GM23338 (cell line): ENCODE results near the gene LCE3E. TPM values are rescaled to one million over a fixed set of nuclear protein-coding genes. Genes with fewer than 3 reads are reported as not detected.

Experiments
- ATAC-seq: fragments of 200-7000 bp; cut with Tn5 transposase; 3 replicates; pipeline ENCODE4 v1.9.1; 2020
- DNase-seq: peaks from one replicate; pipeline ENCODE4 v3.0.0-alpha.2; 2015; ENCODE audit warnings: low spot score
- H2AFZ ChIP-seq: fragments of 200-600 bp; sonication (generic); 2 replicates; pipeline ENCODE4 v1.8.0; 2016; ENCODE audit warnings: antibody characterized with exemption, mild to moderate bottlenecking, moderate library complexity
- H3F3A ChIP-seq: fragments of 200-600 bp; sonication (generic); replicated peaks from 2 replicates; pipeline ENCODE4 v1.8.0; 2017; ENCODE audit warnings: antibody characterized with exemption, mixed run types, low read depth
- H3K27ac ChIP-seq: fragments of 200-600 bp; sonication (generic); 2 replicates; pipeline ENCODE4 v1.6.1; 2016; ENCODE audit warnings: low read depth
- H3K27me3 ChIP-seq: fragments of 200-600 bp; sonication (generic); 2 replicates; pipeline ENCODE4 v1.8.0; 2016; ENCODE audit warnings: mild to moderate bottlenecking, mixed run types, moderate library complexity; ENCODE audit not compliant: insufficient read depth
- H3K36me3 ChIP-seq: fragments of 200-600 bp; sonication (generic); 2 replicates; pipeline ENCODE4 v1.8.0; 2016; ENCODE audit warnings: mild to moderate bottlenecking; ENCODE audit not compliant: insufficient read depth
- H3K4me1 ChIP-seq: fragments of 200-600 bp; sonication (generic); 2 replicates; pipeline ENCODE4 v1.8.0; 2016; ENCODE audit warnings: mild to moderate bottlenecking, moderate library complexity; ENCODE audit not compliant: insufficient read depth
- H3K4me2 ChIP-seq: fragments of 200-600 bp; sonication (generic); 2 replicates; pipeline ENCODE4 v1.7.1; 2017; ENCODE audit warnings: mixed run types
- H3K4me3 ChIP-seq: fragments of 200-600 bp; sonication (generic); 2 replicates; pipeline ENCODE4 v1.6.1; 2016; ENCODE audit warnings: mixed run types
- H3K79me2 ChIP-seq: fragments of 200-600 bp; sonication (generic); replicated peaks from 2 replicates; pipeline ENCODE4 v1.8.0; 2017; ENCODE audit warnings: mild to moderate bottlenecking; ENCODE audit not compliant: insufficient read depth
- H3K9me2 ChIP-seq: fragments of 200-600 bp; sonication (generic); 2 replicates; pipeline ENCODE4 v1.8.0; 2017; ENCODE audit not compliant: insufficient read depth
- H4K20me1 ChIP-seq: fragments of 200-600 bp; sonication (generic); replicated peaks from 2 replicates; pipeline ENCODE4 v1.8.0; 2017; ENCODE audit warnings: mild to moderate bottlenecking; ENCODE audit not compliant: insufficient read depth
- H3K27ac Mint-ChIP-seq: 2 replicates; pipeline ENCODE4 v1.8.0; 2020; ENCODE audit warnings: inconsistent platforms, mild to moderate bottlenecking, moderate library complexity, mixed read lengths
- H3K27me3 Mint-ChIP-seq: 3 replicates; pipeline ENCODE4 v1.8.0; 2022; ENCODE audit warnings: low read depth, mild to moderate bottlenecking, moderate library complexity, mixed read lengths, inconsistent platforms; ENCODE audit not compliant: insufficient read depth, poor library complexity
- H3K36me3 Mint-ChIP-seq: 3 replicates; pipeline ENCODE4 v1.8.0; 2021; ENCODE audit warnings: low read depth, mild to moderate bottlenecking, inconsistent platforms, moderate library complexity, mixed read lengths
- H3K4me1 Mint-ChIP-seq: 3 replicates; pipeline ENCODE4 v1.8.0; 2020; ENCODE audit warnings: mild to moderate bottlenecking, inconsistent platforms, mixed read lengths
- H3K4me3 Mint-ChIP-seq: 3 replicates; pipeline ENCODE4 v1.8.0; 2021; ENCODE audit warnings: moderate library complexity, mild to moderate bottlenecking, inconsistent platforms, mixed read lengths
- H3K9me3 Mint-ChIP-seq: 3 replicates; pipeline ENCODE4 v1.8.0; 2020; ENCODE audit warnings: moderate library complexity, mild to moderate bottlenecking, inconsistent platforms, mixed read lengths
- CREB1 ChIP-seq: fragments of 250-450 bp; sonication (Bioruptor Pico); IDR thresholded peaks from 2 replicates; pipeline ENCODE4 v1.5.0; 2020; ENCODE audit warnings: low read depth, mild to moderate bottlenecking, moderate library complexity
- CTCF ChIP-seq, 2 experiments: fragments of 200-600 bp in 1 of 2; sonication (generic) in 1 of 2; conservative IDR thresholded peaks; 2 replicates each; pipeline versions ENCODE4 v1.5.1 to v1.6.1; 2016 to 2017; ENCODE audit warnings: antibody characterized with exemption in 2 of 2, low read depth in 2 of 2, mild to moderate bottlenecking in 2 of 2, moderate library complexity in 1 of 2
- ETS1 ChIP-seq: IDR thresholded peaks from 2 replicates; pipeline ENCODE4 v1.6.1; 2016; ENCODE audit warnings: antibody characterized with exemption
- EZH2 ChIP-seq: fragments of 200-600 bp; sonication (generic); IDR thresholded peaks from one replicate; pipeline ENCODE4 v1.8.0; 2017; ENCODE audit warnings: antibody characterized with exemption, mild to moderate bottlenecking, low read depth; ENCODE audit not compliant: unreplicated experiment
- EZH2phosphoT487 ChIP-seq: fragments of 200-600 bp; sonication (generic); IDR thresholded peaks from one replicate; pipeline ENCODE4 v1.8.1; 2018; ENCODE audit warnings: antibody characterized with exemption; ENCODE audit not compliant: unreplicated experiment
- JUNB ChIP-seq: IDR thresholded peaks from one replicate; pipeline ENCODE4 v1.6.1; 2016; ENCODE audit warnings: antibody characterized with exemption; ENCODE audit not compliant: unreplicated experiment
- NANOG ChIP-seq: IDR thresholded peaks from 2 replicates; pipeline ENCODE4 v1.6.1; 2016; ENCODE audit warnings: antibody characterized with exemption, borderline replicate concordance
- POLR2AphosphoS5 ChIP-seq: IDR thresholded peaks from 2 replicates; pipeline ENCODE4 v1.6.1; 2016; ENCODE audit warnings: antibody characterized with exemption, low read depth
- STAT1 ChIP-seq: IDR thresholded peaks from one replicate; pipeline ENCODE4 v1.6.1; 2016; ENCODE audit warnings: antibody characterized with exemption; ENCODE audit not compliant: unreplicated experiment
- ZNF114 ChIP-seq: fragments of 250-450 bp; sonication (Bioruptor Pico); IDR thresholded peaks from 2 replicates; pipeline ENCODE4 v1.5.0; 2020; ENCODE audit warnings: mild to moderate bottlenecking, moderate library complexity
- ZNF331 ChIP-seq: fragments of 250-450 bp; sonication (Bioruptor Pico); IDR thresholded peaks from 2 replicates; pipeline ENCODE4 v1.5.0; 2020; ENCODE audit warnings: low read depth, mild to moderate bottlenecking, moderate library complexity
- ZNF462 ChIP-seq: fragments of 250-450 bp; sonication (Bioruptor Pico); IDR thresholded peaks from 2 replicates; pipeline ENCODE4 v1.5.0; 2020; ENCODE audit warnings: mild to moderate bottlenecking, moderate library complexity
- polyA plus RNA-seq: library from polyadenylated mRNA; unstranded; fragments of >200 nt; fragmentation: Nextera tagmentation; extraction: Ambion mirVana; gene quantifications from 2 replicates; pipeline ENCODE4 v1.2.1, GENCODE V29; 2016
- total RNA-seq: library from RNA; depleted of rRNA; stranded (reverse); fragments of >200 nt; shearing (Covaris generic); gene quantifications from 2 replicates; pipeline ENCODE4 v1.2.3, GENCODE V29; 2014

The LCE3E gene
- total and polyA plus RNA-seq, 2 experiments from 2014 or later, result not detected

- peaks cover 5% of the 10 kb centered on the region; the same call in 1 of the 3 replicates for H3K9me3 Mint-ChIP-seq
- Histone ChIP-seq H3F3A (no peaks in the 10 kb centered on the region), H3K4me3 (no peak overlapping the region), H3K79me2 (no peaks in the 10 kb centered on the region), H3K36me3 (0 out of 2 replicates have a peak, but pooled peaks cover 5% of the 10 kb centered on the region), H3K4me1 (peaks cover 3% of the 10 kb centered on the region; the same call in 1 of the 2 replicates), H2AFZ (no peak overlapping the region), H3K27me3 (peaks cover 21% of the 10 kb centered on the region), H3K27ac (no peak overlapping the region), H3K4me2 (no peak overlapping the region), H4K20me1 (no peaks in the 10 kb centered on the region), H3K9me2 (0 out of 2 replicates have a peak, but pooled peaks cover 4% of the 10 kb centered on the region)
- no peak for TF ChIP-seq CREB1
- TF ChIP-seq EZH2, result no peak
- no peak for TF ChIP-seq ZNF114 (CRISPR knock-in tag)
- no peak for TF ChIP-seq ETS1
- no peak for TF ChIP-seq ZNF331 (CRISPR knock-in tag)
- no peak for TF ChIP-seq JUNB
- no peak for TF ChIP-seq POLR2AphosphoS5
- no peak for TF ChIP-seq EZH2phosphoT487
- no peak for TF ChIP-seq STAT1
- no peak for TF ChIP-seq ZNF462 (CRISPR knock-in tag)
- no peak for TF ChIP-seq CTCF (conservative IDR thresholded peaks at IDR 0.05; ENCODE audit: low read depth in 2 of 2)
- no peak for TF ChIP-seq NANOG
- H3K27me3 Mint-ChIP-seq, result peaks cover 14% of the 10 kb centered on the region
- H3K4me1 Mint-ChIP-seq, result peaks cover 3% of the 10 kb centered on the region; the same call in 2 of the 3 replicates
- H3K27ac Mint-ChIP-seq, result no peak overlapping the region
- ATAC-seq, result no peak
- H3K36me3 Mint-ChIP-seq, result no peaks in the 10 kb centered on the region
- DNase-seq, result no peak
- H3K4me3 Mint-ChIP-seq, result no peak overlapping the region
Measured at GRCh38 chr1:152519851-152520250, 46.7 kb downstream of the LCE3E start.
